Liver (tissue), 9 donors: ENCODE data around the gene PNMA1. TPM values are rescaled to one million over a fixed set of nuclear protein-coding genes. Genes with fewer than 3 reads are reported as not detected.

ENCODE experiments used
- DNase-seq: peaks from one replicate; pipeline ENCODE4 v3.0.0-alpha.2; 2017; ENCODE audit warnings: low spot score
- H3K27ac ChIP-seq, 2 donors: one replicate each; pipeline ENCODE4 v1.7.0; 2013; ENCODE audit warnings: inconsistent platforms in 2 of 2, low read length in 2 of 2, control low read depth in 1 of 2, low read depth in 1 of 2, mild to moderate bottlenecking in 1 of 2
- H3K27me3 ChIP-seq, 4 donors: one replicate each; pipeline versions ENCODE4 v1.6.1 to v1.7.0; 2013; ENCODE audit warnings: low read length in 3 of 4, inconsistent platforms in 1 of 4, mild to moderate bottlenecking in 1 of 4, moderate library complexity in 1 of 4; ENCODE audit not compliant: control insufficient read depth in 4 of 4, insufficient read depth in 4 of 4
- H3K36me3 ChIP-seq, 4 donors: one replicate each; pipeline versions ENCODE4 v1.6.1 to v1.7.0; 2013; ENCODE audit warnings: low read length in 3 of 4, mild to moderate bottlenecking in 3 of 4, low read depth in 1 of 4, moderate library complexity in 1 of 4; ENCODE audit not compliant: control insufficient read depth in 4 of 4, insufficient read depth in 3 of 4
- H3K4me1 ChIP-seq, 4 donors: one replicate each; pipeline versions ENCODE4 v1.6.1 to v1.7.0; 2013; ENCODE audit warnings: low read length in 3 of 4, mild to moderate bottlenecking in 3 of 4, moderate library complexity in 1 of 4; ENCODE audit not compliant: control insufficient read depth in 4 of 4, insufficient read depth in 4 of 4
- H3K4me3 ChIP-seq, 3 donors: one replicate each; pipeline versions ENCODE4 v1.6.1 to v1.7.0; 2013; ENCODE audit warnings: low read length in 3 of 3, control low read depth in 1 of 3, low read depth in 1 of 3, mild to moderate bottlenecking in 1 of 3
- H3K9ac ChIP-seq, 2 donors: one replicate each; pipeline ENCODE4 v1.7.0; 2013; ENCODE audit warnings: low read length in 2 of 2, mild to moderate bottlenecking in 2 of 2, moderate library complexity in 2 of 2, control low read depth in 1 of 2, low read depth in 1 of 2
- H3K9me3 ChIP-seq, 4 donors: one replicate each; pipeline versions ENCODE4 v1.6.1 to v1.7.0; 2013; ENCODE audit warnings: low read length in 3 of 4; ENCODE audit not compliant: control insufficient read depth in 4 of 4
- ATF3 ChIP-seq: IDR thresholded peaks from 2 replicates; pipeline ENCODE4 v1.6.1; 2016; ENCODE audit warnings: antibody characterized with exemption
- CTCF ChIP-seq: fragments of 150-350 bp; IDR thresholded peaks from 2 replicates; pipeline ENCODE4 v1.5.1; 2017; ENCODE audit warnings: improper control_type of control experiment, low read depth, low read length; ENCODE audit not compliant: missing input control
- EGR1 ChIP-seq, 2 donors: IDR thresholded peaks; 2 replicates each; pipeline ENCODE4 v1.6.1; 2016 to 2018; ENCODE audit warnings: antibody characterized with exemption in 2 of 2, low read depth in 2 of 2
- FOXA1 ChIP-seq: IDR thresholded peaks from 2 replicates; pipeline ENCODE4 v1.6.1; 2016; ENCODE audit warnings: antibody characterized with exemption
- FOXA2 ChIP-seq: IDR thresholded peaks from 2 replicates; pipeline ENCODE4 v1.6.1; 2016; ENCODE audit warnings: antibody characterized with exemption
- GABPA ChIP-seq, 2 donors: IDR thresholded peaks in 1 of 2; conservative IDR thresholded peaks in 1 of 2; 2 replicates each; pipeline ENCODE4 v1.6.1; 2016; ENCODE audit warnings: antibody characterized with exemption in 2 of 2, mild to moderate bottlenecking in 1 of 2, moderate library complexity in 1 of 2
- HNF4A ChIP-seq, 2 donors: conservative IDR thresholded peaks; 2 replicates each; pipeline ENCODE4 v1.6.1; 2016; ENCODE audit warnings: antibody characterized with exemption in 2 of 2, mild to moderate bottlenecking in 2 of 2
- HNF4G ChIP-seq: IDR thresholded peaks from 2 replicates; pipeline ENCODE4 v1.6.1; 2016; ENCODE audit warnings: antibody characterized with exemption
- JUND ChIP-seq, 2 donors: IDR thresholded peaks; 2 replicates each; pipeline ENCODE4 v1.6.1; 2016; ENCODE audit warnings: antibody characterized with exemption in 2 of 2
- MAX ChIP-seq: IDR thresholded peaks from 2 replicates; pipeline ENCODE4 v1.6.1; 2016; ENCODE audit warnings: antibody characterized with exemption
- NR2F2 ChIP-seq: IDR thresholded peaks from 2 replicates; pipeline ENCODE4 v1.6.1; 2016; ENCODE audit warnings: antibody characterized with exemption
- RAD21 ChIP-seq, 2 donors: IDR thresholded peaks; 2 replicates each; pipeline ENCODE4 v1.6.1; 2016; ENCODE audit warnings: antibody characterized with exemption in 2 of 2, mild to moderate bottlenecking in 2 of 2
- REST ChIP-seq: IDR thresholded peaks from 2 replicates; pipeline ENCODE4 v1.6.1; 2016; ENCODE audit warnings: antibody characterized with exemption, mild to moderate bottlenecking
- RXRA ChIP-seq, 2 donors: IDR thresholded peaks; 2 replicates each; pipeline ENCODE4 v1.6.1; 2017 to 2018; ENCODE audit warnings: antibody characterized with exemption in 2 of 2, mild to moderate bottlenecking in 1 of 2
- SP1 ChIP-seq: IDR thresholded peaks from 2 replicates; pipeline ENCODE4 v1.6.1; 2018; ENCODE audit warnings: antibody characterized with exemption, mild to moderate bottlenecking
- TAF1 ChIP-seq: conservative IDR thresholded peaks from 2 replicates; pipeline ENCODE4 v1.6.1; 2016; ENCODE audit warnings: antibody characterized with exemption, mild to moderate bottlenecking
- YY1 ChIP-seq: IDR thresholded peaks from 2 replicates; pipeline ENCODE4 v1.6.1; 2016; ENCODE audit warnings: antibody characterized with exemption, mild to moderate bottlenecking
- ZBTB33 ChIP-seq: IDR thresholded peaks from 2 replicates; pipeline ENCODE4 v1.6.1; 2016; ENCODE audit warnings: antibody characterized with exemption
- WGBS: extraction: QIAGEN DNeasy Blood & Tissue Kit; methylation state at CpG from one replicate; pipeline ENCODE4 v1.1.7; 2013; 5-methylcytosine and 5-hydroxymethylcytosine counted together
- polyA plus RNA-seq, 2 donors: library from polyadenylated mRNA; stranded (reverse) in 1 of 2; unstranded in 1 of 2; fragments of 200-250 nt in 1 of 2; fragments of >200 nt in 1 of 2; fragmentation: Nextera tagmentation in 1 of 2; extraction: Ambion mirVana in 1 of 2; gene quantifications; one replicate each; pipeline versions ENCODE4 v1.2.1 to v1.2.3, GENCODE V29; 2013 to 2015
- total RNA-seq, 2 donors: library from RNA; depleted of rRNA; stranded (reverse); fragments of >200 nt; gene quantifications; one replicate each; pipeline ENCODE4 v1.2.3, GENCODE V29; 2014
- donor health status: healthy.
- donor health status: healthy.
- donor health status: healthy.
- donor health status: healthy.
- donor health status: healthy.

PNMA1 gene
- total and polyA plus RNA-seq, 4 donors, result 2.3 to 10.4 (median 3.4) TPM

GRCh38 chr14:73751157-73751691 is 37.0 kb upstream of the PNMA1 start:
- H3K36me3 ChIP-seq, result peaks cover 0 to 3% (median 0%) of the 10 kb centered on the region in 4 donors
- peaks cover 48 to 90% (median 77%) of the 10 kb centered on the region in 4 donors for H3K4me1 ChIP-seq
- TF ChIP-seq FOXA2, result no peak
- no peak for TF ChIP-seq TAF1
- no peak for TF ChIP-seq MAX
- no peak for TF ChIP-seq EGR1 (IDR thresholded peaks at IDR 0.05; ENCODE audit: low read depth in 2 of 2)
- TF ChIP-seq ATF3, result no peak
- TF ChIP-seq SP1, result no peak
- no peak for TF ChIP-seq GABPA (IDR thresholded peaks at IDR 0.05 in 1 of 2, conservative IDR thresholded peaks at IDR 0.05 in 1 of 2)
- no peak for TF ChIP-seq RAD21 (IDR thresholded peaks at IDR 0.05)
- no peak for TF ChIP-seq HNF4G
- TF ChIP-seq NR2F2, result no peak
- no peak for TF ChIP-seq YY1
- no peak for TF ChIP-seq RXRA (IDR thresholded peaks at IDR 0.05)
- TF ChIP-seq CTCF, result no peak
- TF ChIP-seq ZBTB33, result no peak
- TF ChIP-seq JUND (IDR thresholded peaks at IDR 0.05), result no peak
- no peak for TF ChIP-seq HNF4A (conservative IDR thresholded peaks at IDR 0.05)
- TF ChIP-seq FOXA1, result no peak
- TF ChIP-seq REST, result no peak
- H3K9ac ChIP-seq, result no peak overlapping the region
- no peak for DNase-seq
- H3K27ac ChIP-seq, result peak overlapping the region in 1 of 2 donors; percentile 11
- H3K9me3 ChIP-seq, result no peaks in the 10 kb centered on the region
- 67% methylated on average over 7 of the region's 7 CpGs for WGBS
- H3K27me3 ChIP-seq, result no peaks in the 10 kb centered on the region
- no peak overlapping the region for H3K4me3 ChIP-seq
